Measurements from ENCODE around the gene HOXA7.
A peak's percentile ranks its signal among the peaks of the same experiment; 100 is the strongest.

Gene HOXA7

GRCh38 chr7:27165996-27166530 is 9.6 kb upstream of the HOXA7 start:
- CTCF ChIA-PET, result interaction anchor here (0.6 to 1.4 kb wide), 2 partner anchors 12 to 28 kb away, joined by 3 read pairs; no protein-coding TSS in a partner anchor
- H3K4me3 ChIP-seq (ENCODE audit: low read depth, low read length), result peak overlapping the region; percentile 76
- H3K27ac ChIP-seq (ENCODE audit: extremely low read depth, low read depth, low read length), result peak overlapping the region; percentile 100
- TF ChIP-seq SCRT1 (tag by site-specific recombination; IDR thresholded peaks at IDR 0.05; ENCODE audit: borderline replicate concordance) (0 out of 2 replicates have a peak, but pooled peaks have one; percentile 5), IKZF3 (tag by site-specific recombination; IDR thresholded peaks at IDR 0.05) (peak; percentile 98), ZSCAN30 (tag by site-specific recombination; IDR thresholded peaks at IDR 0.05) (peak; percentile 24; the same call in 1 of the 2 replicates), ZNF391 (tag by site-specific recombination; IDR thresholded peaks at IDR 0.05; ENCODE audit: borderline replicate concordance, low read depth) (no peak), ZSCAN16 (tag by site-specific recombination; IDR thresholded peaks at IDR 0.05) (0 out of 2 replicates have a peak, but pooled peaks have one; percentile 5), ZNF518A (tag by site-specific recombination; conservative IDR thresholded peaks at IDR 0.05; ENCODE audit: low read depth) (no peak), ZNF561 (tag by site-specific recombination; IDR thresholded peaks at IDR 0.05; ENCODE audit: borderline replicate concordance) (peak; percentile 15; the same call in 1 of the 2 replicates), ZNF677 (tag by site-specific recombination; IDR thresholded peaks at IDR 0.05) (no peak), ZBTB7A (tag by site-specific recombination; IDR thresholded peaks at IDR 0.05; ENCODE audit: low read depth) (peak; percentile 14; the same call in 1 of the 2 replicates), ZBTB8A (tag by site-specific recombination; IDR thresholded peaks at IDR 0.05) (0 out of 2 replicates have a peak, but pooled peaks have one; percentile 9), OSR2 (tag by site-specific recombination; IDR thresholded peaks at IDR 0.05) (peak; percentile 99), GLIS1 (tag by site-specific recombination; IDR thresholded peaks at IDR 0.05) (peak; percentile 3; the same call in 1 of the 2 replicates), BCL11A (tag by site-specific recombination; IDR thresholded peaks at IDR 0.05; ENCODE audit: low read depth) (no peak), ZNF335 (tag by site-specific recombination; conservative IDR thresholded peaks at IDR 0.05) (peak; percentile 56), ZBTB48 (tag by site-specific recombination; IDR thresholded peaks at IDR 0.05) (peak; percentile 47), RBAK (tag by site-specific recombination; IDR thresholded peaks at IDR 0.05) (no peak), ZBTB1 (tag by site-specific recombination; IDR thresholded peaks at IDR 0.05) (no peak; the same call in 1 of the 2 replicates), ZNF76 (tag by site-specific recombination; IDR thresholded peaks at IDR 0.05; ENCODE audit: borderline replicate concordance, low read depth) (0 out of 2 replicates have a peak, but pooled peaks have one; percentile 45), ZBTB10 (tag by site-specific recombination; IDR thresholded peaks at IDR 0.05) (peak; percentile 17; the same call in 1 of the 2 replicates), ZFP37 (tag by site-specific recombination; IDR thresholded peaks at IDR 0.05) (no peak), GLIS2 (tag by site-specific recombination; IDR thresholded peaks at IDR 0.05) (peak; percentile 70), ZNF302 (tag by site-specific recombination; IDR thresholded peaks at IDR 0.05; ENCODE audit: low read depth) (no peak), ZNF366 (tag by site-specific recombination; conservative IDR thresholded peaks at IDR 0.05) (peak; percentile 76; the same call in 1 of the 2 replicates)
- TF ChIP-seq, protein P1, sequence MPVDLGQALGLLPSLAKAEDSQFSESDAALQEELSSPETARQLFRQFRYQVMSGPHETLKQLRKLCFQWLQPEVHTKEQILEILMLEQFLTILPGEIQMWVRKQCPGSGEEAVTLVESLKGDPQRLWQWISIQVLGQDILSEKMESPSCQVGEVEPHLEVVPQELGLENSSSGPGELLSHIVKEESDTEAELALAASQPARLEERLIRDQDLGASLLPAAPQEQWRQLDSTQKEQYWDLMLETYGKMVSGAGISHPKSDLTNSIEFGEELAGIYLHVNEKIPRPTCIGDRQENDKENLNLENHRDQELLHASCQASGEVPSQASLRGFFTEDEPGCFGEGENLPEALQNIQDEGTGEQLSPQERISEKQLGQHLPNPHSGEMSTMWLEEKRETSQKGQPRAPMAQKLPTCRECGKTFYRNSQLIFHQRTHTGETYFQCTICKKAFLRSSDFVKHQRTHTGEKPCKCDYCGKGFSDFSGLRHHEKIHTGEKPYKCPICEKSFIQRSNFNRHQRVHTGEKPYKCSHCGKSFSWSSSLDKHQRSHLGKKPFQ (tag by site-specific recombination; IDR thresholded peaks at IDR 0.05), result 0 out of 2 replicates have a peak, but pooled peaks have one; percentile 35
- TF ChIP-seq, protein P2, sequence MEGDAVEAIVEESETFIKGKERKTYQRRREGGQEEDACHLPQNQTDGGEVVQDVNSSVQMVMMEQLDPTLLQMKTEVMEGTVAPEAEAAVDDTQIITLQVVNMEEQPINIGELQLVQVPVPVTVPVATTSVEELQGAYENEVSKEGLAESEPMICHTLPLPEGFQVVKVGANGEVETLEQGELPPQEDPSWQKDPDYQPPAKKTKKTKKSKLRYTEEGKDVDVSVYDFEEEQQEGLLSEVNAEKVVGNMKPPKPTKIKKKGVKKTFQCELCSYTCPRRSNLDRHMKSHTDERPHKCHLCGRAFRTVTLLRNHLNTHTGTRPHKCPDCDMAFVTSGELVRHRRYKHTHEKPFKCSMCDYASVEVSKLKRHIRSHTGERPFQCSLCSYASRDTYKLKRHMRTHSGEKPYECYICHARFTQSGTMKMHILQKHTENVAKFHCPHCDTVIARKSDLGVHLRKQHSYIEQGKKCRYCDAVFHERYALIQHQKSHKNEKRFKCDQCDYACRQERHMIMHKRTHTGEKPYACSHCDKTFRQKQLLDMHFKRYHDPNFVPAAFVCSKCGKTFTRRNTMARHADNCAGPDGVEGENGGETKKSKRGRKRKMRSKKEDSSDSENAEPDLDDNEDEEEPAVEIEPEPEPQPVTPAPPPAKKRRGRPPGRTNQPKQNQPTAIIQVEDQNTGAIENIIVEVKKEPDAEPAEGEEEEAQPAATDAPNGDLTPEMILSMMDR (tag by site-specific recombination; IDR thresholded peaks at IDR 0.05), result 0 out of 2 replicates have a peak, but pooled peaks have one; percentile 9

More at GRCh38 chr7:27165996-27166530, 9.6 kb upstream of the HOXA7 start:
- POLR2A ChIA-PET, result interaction anchor here (0.6 to 2.5 kb wide), 12 partner anchors 9 to 1304 kb away, joined by 3 to 21 read pairs (median 5); partner anchors contain the start of genes HOXA11 and HOXA5
- Histone ChIP-seq H3K9me3 (ENCODE audit: control insufficient read depth, insufficient read depth, low read depth, low read length) (no peaks in the 10 kb centered on the region), H3K36me3 (ENCODE audit: control insufficient read depth in 2 of 2, insufficient read depth in 1 of 2, low read length in 2 of 2) (peaks cover 23 to 42% of the 10 kb centered on the region in 2 experiments), H3K4me1 (ENCODE audit: control insufficient read depth, insufficient read depth, low read length) (peaks cover 7% of the 10 kb centered on the region)
